HL-60 (cell line): ENCODE data around the gene WFDC6.

Experiments used
- DNase-seq, 2 experiments: peaks; one replicate each; pipeline ENCODE4 v3.0.0-alpha.2; 2010 to 2020; ENCODE audit warnings: low read depth in 1 of 2, low spot score in 1 of 2
- H3K27ac ChIP-seq: fragments of 250-450 bp; sonication (Bioruptor Pico); replicated peaks from 2 replicates; pipeline ENCODE4 v1.5.1; 2020; ENCODE audit warnings: mild to moderate bottlenecking, moderate library complexity
- H3K27me3 ChIP-seq: fragments of 250-450 bp; sonication (Bioruptor Pico); 2 replicates; pipeline ENCODE4 v1.5.1; 2021; ENCODE audit warnings: mild to moderate bottlenecking, moderate library complexity; ENCODE audit not compliant: insufficient read depth, poor library complexity, severe bottlenecking
- H3K4me3 ChIP-seq: replicated peaks from 2 replicates; pipeline ENCODE4 v1.5.1; 2011; ENCODE audit warnings: mild to moderate bottlenecking, control low read depth, low read length; ENCODE audit not compliant: insufficient read depth
- GABPA ChIP-seq: IDR thresholded peaks from 2 replicates; pipeline ENCODE4 v1.6.1; 2012; ENCODE audit warnings: low read depth
- POLR2AphosphoS5 ChIP-seq: IDR thresholded peaks from 2 replicates; pipeline ENCODE4 v1.6.1; 2012; ENCODE audit warnings: low read depth
- SPI1 ChIP-seq: IDR thresholded peaks from 2 replicates; pipeline ENCODE4 v1.6.1; 2012; ENCODE audit warnings: low read depth, mild to moderate bottlenecking, borderline replicate concordance
- TF ChIP-seq, protein P1 (sequence below): IDR thresholded peaks from 2 replicates; pipeline ENCODE4 v1.6.1; 2012; ENCODE audit warnings: low read depth; ENCODE audit not compliant: insufficient replicate concordance
- TF ChIP-seq, protein P2 (sequence below): IDR thresholded peaks from one replicate; pipeline ENCODE4 v1.5.1; 2011; ENCODE audit warnings: low read length, control low read depth, inconsistent platforms; ENCODE audit not compliant: insufficient read depth

Gene WFDC6

DNA sequence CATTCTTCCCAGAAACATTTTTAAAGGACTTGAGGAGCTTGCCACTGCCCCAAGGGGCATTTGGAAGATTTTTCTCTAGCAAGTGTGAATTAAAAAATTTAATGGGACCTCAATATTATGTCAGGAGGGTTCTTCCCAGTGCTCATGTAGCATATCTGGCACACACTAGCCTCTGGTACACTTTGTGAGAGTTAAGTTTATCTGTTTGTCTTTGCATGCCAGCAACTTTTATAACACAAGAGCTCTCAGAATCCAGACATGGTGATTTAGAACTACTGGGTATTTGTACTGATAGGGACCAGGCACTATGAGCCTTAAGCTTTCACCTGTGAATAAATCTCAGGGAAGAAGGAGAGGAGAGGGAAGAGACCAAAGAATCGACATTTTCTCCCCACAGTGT lies 36.7 kb downstream of the WFDC6 start:
- TF ChIP-seq GABPA (no peak), POLR2AphosphoS5 (no peak), SPI1 (no peak)
- TF ChIP-seq, protein P1, sequence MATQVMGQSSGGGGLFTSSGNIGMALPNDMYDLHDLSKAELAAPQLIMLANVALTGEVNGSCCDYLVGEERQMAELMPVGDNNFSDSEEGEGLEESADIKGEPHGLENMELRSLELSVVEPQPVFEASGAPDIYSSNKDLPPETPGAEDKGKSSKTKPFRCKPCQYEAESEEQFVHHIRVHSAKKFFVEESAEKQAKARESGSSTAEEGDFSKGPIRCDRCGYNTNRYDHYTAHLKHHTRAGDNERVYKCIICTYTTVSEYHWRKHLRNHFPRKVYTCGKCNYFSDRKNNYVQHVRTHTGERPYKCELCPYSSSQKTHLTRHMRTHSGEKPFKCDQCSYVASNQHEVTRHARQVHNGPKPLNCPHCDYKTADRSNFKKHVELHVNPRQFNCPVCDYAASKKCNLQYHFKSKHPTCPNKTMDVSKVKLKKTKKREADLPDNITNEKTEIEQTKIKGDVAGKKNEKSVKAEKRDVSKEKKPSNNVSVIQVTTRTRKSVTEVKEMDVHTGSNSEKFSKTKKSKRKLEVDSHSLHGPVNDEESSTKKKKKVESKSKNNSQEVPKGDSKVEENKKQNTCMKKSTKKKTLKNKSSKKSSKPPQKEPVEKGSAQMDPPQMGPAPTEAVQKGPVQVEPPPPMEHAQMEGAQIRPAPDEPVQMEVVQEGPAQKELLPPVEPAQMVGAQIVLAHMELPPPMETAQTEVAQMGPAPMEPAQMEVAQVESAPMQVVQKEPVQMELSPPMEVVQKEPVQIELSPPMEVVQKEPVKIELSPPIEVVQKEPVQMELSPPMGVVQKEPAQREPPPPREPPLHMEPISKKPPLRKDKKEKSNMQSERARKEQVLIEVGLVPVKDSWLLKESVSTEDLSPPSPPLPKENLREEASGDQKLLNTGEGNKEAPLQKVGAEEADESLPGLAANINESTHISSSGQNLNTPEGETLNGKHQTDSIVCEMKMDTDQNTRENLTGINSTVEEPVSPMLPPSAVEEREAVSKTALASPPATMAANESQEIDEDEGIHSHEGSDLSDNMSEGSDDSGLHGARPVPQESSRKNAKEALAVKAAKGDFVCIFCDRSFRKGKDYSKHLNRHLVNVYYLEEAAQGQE = no peak
- TF ChIP-seq, protein P2, sequence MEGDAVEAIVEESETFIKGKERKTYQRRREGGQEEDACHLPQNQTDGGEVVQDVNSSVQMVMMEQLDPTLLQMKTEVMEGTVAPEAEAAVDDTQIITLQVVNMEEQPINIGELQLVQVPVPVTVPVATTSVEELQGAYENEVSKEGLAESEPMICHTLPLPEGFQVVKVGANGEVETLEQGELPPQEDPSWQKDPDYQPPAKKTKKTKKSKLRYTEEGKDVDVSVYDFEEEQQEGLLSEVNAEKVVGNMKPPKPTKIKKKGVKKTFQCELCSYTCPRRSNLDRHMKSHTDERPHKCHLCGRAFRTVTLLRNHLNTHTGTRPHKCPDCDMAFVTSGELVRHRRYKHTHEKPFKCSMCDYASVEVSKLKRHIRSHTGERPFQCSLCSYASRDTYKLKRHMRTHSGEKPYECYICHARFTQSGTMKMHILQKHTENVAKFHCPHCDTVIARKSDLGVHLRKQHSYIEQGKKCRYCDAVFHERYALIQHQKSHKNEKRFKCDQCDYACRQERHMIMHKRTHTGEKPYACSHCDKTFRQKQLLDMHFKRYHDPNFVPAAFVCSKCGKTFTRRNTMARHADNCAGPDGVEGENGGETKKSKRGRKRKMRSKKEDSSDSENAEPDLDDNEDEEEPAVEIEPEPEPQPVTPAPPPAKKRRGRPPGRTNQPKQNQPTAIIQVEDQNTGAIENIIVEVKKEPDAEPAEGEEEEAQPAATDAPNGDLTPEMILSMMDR = no peak
- Histone ChIP-seq H3K27ac (no peak overlapping the region), H3K27me3 (peaks cover 5% of the 10 kb centered on the region), H3K4me3 (no peak overlapping the region)
- DNase-seq = no peak

DNA sequence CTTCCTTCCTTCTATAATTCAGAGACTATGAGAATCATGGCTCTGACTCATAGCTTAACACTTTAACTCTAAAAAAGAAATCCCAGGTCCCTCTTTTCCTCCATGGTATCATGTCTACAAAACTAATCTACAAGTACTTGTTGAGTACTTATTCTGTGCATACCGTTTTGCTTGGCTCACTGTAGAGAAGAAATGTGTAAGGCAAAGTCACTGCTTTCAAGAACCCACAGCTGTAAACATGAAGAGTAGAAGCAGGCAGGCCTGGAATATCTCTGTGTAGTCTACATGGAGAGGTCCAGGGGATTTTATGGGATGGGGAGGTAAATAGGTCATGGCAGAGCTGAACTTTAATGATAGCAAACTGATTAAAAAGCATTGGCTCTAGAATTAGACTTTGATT lies 37.7 kb downstream of the WFDC6 start:
- Histone ChIP-seq H3K27me3 (peaks cover 5% of the 10 kb centered on the region), H3K4me3 (no peak overlapping the region), H3K27ac (no peak overlapping the region)
- no peak for DNase-seq
- TF ChIP-seq POLR2AphosphoS5 (no peak), GABPA (no peak), SPI1 (no peak)
- TF ChIP-seq, protein P1 = no peak
- TF ChIP-seq, protein P2 = no peak

DNA sequence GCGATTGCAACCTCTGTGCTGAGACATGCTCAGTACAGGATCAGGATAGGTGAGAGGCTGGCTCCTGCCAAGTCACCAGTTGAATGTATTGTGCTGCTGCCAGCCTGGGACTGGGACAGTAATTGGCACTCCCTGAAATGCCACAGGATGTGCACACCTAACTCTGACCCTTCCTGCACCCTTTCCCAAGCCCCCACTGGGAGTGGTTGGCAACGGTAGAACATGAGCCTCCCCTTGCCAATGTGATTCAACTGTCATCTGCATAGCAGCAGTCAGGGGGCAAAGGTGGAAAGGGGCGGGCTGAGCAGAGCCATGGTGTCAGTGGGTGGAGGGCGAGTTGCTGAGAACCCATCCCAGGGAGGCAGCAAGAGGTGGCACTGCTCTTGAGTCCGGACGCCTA lies 39.3 kb downstream of the WFDC6 start:
- Histone ChIP-seq H3K4me3 (no peak overlapping the region), H3K27ac (no peak overlapping the region), H3K27me3 (peaks cover 5% of the 10 kb centered on the region)
- TF ChIP-seq, protein P2 = no peak
- no peak for TF ChIP-seq SPI1
- TF ChIP-seq, protein P1 = no peak
- TF ChIP-seq POLR2AphosphoS5 = no peak
- no peak for TF ChIP-seq GABPA
- no peak for DNase-seq
